DMS 273 treated with DMSO at 0.1 percent for 48 hours (cell line): Measurements from ENCODE around the gene MRPL45.

Experiments used
- DNase-seq: peaks from one replicate; lab custom pipeline; 2025; lab: John Stamatoyannopoulos, UW

MRPL45 gene

GRCh38 chr17:38325221-38325851, 28.4 kb downstream of the MRPL45 start:
- no peak for DNase-seq

DNA sequence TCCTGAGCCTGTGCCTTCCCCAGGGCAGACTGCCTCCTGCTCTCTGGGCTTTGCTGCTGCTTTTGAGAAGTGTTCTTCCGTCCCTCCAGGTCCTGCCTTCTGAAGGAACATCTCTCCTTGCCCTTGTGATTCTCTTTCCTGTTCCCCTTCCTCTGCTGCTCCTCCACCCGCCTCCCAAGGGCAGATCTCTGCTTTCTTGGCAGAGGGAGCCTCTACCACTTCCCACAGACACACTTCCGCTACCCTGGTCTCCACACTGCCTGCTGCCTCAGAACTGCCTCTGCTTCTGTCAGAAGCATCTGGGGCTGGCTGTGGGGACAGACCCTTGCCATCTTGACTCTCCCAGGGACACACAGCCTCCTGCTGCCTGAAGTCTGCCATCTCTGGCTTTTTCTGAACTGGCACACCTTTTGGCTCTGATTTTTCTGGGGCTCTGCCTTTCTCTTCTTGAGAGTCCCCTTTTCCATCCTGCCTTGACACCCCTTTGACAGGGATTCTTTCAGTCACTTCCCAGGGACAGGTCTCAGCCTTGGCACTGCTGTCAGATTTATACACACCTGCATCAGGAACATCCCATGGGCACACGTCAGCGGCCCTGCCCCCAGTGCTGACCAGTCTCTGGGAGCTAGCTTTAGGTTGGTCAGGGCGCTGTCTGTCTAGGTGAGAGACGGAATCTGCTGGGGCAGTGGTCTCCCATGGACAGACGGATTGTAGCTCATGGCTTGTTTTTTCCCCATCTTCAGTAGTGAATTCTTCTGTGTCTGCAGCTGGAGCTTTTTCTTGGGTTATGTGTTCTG, 30.2 kb downstream of the MRPL45 start:
- DNase-seq = no peak

GRCh38 chr17:38327936-38328335, 31.0 kb downstream of the MRPL45 start:
- no peak for DNase-seq

DNA sequence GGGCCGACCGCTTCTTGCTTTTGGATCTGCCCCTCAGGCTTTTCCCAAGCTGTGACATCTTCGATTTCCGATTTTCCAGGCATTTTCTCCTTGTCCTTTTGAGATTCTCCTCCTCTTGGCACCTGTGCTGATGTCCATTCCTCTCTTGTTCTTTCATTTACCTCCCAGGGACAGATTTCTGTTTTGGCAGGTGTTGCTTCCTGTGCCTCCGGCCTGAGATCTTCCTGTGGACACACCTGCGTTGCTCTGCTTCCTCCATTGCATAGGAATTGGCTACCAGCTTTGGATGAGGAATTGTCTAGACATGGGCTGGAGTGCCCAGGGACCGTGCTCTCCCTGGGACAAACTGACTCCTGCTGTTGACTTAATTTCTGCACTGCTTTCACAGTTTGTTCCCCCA, 31.7 kb downstream of the MRPL45 start:
- DNase-seq = no peak

GRCh38 chr17:38329284-38329683, 32.3 kb downstream of the MRPL45 start:
- no peak for DNase-seq

GRCh38 chr17:38329808-38330730, 33.1 kb downstream of the MRPL45 start:
- DNase-seq = no peak

DNA sequence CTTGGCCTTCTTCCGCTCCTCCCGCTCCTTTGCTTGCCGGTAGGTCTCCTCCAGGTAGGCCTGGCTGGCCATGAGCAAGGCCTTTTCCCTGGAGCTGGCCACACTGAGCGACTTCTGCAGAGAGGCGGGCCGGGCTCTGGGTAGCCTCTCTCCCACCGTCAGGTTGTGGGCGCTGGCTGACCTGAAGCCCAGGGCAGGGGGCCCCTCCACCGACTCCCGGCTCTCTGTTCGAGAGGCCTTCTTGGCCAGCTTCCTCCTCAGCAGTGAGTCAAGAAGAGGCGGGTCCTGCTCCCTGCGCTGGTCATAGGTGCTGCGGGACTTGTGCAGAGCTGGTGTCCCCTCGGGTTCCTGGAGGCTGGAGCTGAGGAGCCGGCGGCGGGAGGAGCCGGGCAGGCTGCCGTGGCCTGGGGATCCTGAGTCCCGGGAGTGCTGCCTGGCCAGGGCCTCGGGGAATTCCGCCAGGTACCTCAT, 34.0 kb downstream of the MRPL45 start:
- no peak for DNase-seq

DNA sequence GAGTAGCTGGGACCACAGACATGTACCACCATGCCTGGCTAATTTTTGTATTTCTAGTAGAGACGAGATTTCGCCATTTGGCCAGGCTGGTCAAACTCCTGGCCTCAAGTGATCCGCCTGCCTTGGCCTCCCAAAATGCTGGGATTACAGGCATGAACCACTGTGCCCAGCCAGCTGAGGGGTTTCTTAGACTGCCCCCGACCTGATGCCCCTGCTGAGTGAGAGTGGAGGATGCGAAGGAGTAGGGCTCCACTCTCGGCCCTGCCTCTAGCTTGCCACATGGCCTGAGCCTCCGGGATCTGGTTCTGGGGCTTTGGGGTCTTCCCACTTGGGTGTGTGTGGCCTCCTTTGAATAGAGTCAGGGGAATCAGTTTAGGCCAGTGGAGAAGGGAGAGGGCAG, 35.8 kb downstream of the MRPL45 start:
- no peak for DNase-seq

GRCh38 chr17:38333635-38334295, 36.8 kb downstream of the MRPL45 start:
- DNase-seq = no peak

GRCh38 chr17:38334480-38335364, 37.8 kb downstream of the MRPL45 start:
- no peak for DNase-seq

GRCh38 chr17:38336838-38337237, 39.9 kb downstream of the MRPL45 start:
- no peak for DNase-seq

DNA sequence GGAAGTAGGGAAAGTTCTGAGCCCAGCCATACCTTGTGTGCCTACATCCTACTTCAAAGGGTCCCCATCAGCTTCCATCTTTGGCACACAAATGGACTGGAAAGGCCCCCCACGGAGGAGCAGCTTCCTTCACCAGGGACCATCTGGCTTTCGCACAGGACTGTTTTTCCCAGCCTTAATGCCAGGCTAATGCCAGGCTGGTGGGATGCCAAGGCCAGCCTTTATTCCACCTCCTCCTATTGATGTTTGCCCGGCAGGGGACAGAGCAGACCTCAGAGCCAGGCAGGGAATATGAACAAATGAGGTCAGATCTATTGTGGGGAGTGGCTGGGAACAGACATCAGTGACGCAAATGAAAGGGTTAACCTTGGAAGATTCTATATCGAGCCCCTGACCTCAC, 41.1 kb downstream of the MRPL45 start:
- peak; percentile 26 for DNase-seq

DNA sequence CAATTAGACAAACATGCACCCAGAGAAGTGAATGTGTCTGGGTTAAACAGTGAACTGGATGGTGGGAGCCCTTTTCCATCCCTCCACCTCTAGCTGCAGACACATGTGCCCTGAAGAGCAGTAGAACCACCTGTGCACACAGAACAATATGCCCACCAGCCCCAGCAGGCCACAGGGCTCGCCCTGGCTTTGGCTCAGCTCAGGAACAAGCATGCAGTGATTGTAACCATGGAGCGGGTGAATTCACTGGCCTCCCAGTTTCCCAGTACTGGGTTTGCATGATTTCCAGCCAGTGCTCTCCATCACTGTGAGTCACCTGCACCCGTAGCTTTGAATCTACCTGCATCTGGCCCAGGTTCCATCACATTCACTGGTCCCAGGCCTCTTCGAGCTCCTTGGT, 41.6 kb downstream of the MRPL45 start:
- no peak for DNase-seq

- no peak for DNase-seq
Measured at GRCh38 chr17:38339891-38340290, 42.9 kb downstream of the MRPL45 start.

DNA sequence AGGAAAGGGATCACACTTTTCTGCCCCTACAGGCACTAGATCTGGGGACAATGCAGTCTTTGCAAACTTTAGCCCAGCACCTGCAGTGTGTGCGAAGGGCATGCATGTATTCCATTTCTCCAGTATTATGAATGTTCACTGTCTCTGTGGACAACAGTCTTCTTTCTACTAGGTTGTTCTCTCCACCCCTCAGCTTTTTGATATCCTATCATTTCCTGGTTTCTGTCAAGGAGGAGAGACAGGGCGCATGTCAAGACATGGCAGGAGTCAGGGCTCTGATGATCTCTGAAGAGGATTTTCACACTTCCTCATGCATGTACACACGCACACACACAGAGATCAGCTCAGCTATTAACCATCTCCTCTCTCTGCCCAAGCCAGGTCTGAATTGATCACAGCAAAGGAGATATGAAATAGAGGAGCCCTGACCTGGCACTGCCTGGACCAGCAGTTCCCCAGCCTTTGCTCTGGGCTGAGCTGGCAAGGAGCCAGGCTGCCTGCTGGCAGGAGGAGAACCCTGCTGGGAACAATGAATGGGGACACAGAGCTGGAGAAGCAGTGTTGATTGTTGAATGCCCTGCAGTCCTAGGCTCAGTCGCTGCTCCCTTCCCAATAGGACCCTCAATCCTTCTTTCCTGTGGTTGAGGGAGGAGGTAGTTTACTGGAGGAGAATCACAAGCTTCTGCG, 44.2 kb downstream of the MRPL45 start:
- DNase-seq = no peak

- no peak for DNase-seq
Measured at GRCh38 chr17:38342886-38343607, 46.1 kb downstream of the MRPL45 start.

DNA sequence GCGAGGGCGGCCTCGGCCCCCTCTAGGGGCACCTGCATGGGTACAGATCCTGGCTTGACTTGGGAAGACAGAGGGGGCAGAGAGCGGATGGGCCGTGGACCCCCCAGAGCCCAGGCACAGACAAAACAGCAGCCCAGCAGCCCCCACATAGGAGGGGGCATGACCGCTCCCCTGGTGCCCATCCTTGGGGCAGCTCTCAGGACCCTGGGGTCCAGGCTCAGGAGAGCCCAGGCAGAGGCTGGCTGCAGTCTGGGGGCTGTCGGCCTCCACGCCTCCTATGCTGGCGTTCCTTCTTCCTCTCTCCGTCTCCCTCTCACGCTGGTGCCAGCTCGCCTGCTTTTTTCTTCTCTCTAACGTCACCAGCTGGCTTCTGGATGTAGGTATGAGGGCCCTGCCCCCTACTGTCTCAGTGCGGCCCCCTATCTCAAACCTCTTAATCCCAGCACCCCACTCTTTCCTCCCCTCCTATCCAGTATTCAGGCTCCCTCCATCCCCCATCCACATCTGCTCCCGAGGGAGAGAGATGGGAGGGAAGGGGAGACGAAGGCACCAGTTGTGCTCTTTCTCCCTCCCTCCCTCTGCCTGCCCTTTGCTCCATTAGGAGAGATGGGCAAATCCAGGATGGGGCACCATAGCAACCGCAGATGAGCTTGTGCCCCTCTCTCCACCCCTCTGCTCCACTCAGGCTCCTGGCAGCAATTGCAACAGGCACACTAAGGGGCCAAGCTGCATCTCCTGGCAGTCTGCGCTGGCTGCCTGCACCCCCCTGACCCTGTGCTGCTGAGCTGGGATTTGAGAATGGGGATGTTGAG, 46.8 kb downstream of the MRPL45 start, which contains the start of gene GPR179:
TSS of gene GPR179 (minus strand) at position 349 of the 812 bp plus-strand sequence. CDS start at position 182, 167 bp downstream.
- no peak for DNase-seq

DNA sequence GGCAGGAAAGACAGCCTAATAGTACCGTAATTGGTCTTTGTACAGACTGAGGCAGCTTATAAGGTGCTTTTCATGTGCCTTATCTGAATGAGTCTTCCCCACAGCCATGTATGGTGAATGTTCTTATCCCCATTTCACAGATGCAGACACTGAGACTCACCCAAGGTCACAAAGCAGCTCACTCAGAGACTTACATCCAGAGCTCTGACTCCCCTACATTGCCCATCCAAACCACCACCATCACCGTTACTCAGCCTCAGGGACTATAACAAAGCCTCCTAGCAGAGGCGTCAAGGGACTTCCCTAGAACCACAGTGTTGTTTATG, 47.4 kb downstream of the MRPL45 start:
- DNase-seq = no peak

- DNase-seq = no peak
Measured at GRCh38 chr17:38345743-38346142, 48.8 kb downstream of the MRPL45 start.
